HG03460 (cell line): ENCODE measurements around the gene FGD4.

ENCODE experiments used
- ATAC-seq: cut with Tn5 transposase; IDR thresholded peaks from one replicate; pipeline ENCODE4 v1.9.1; 2021; ENCODE audit not compliant: unreplicated experiment

The FGD4 gene

DNA sequence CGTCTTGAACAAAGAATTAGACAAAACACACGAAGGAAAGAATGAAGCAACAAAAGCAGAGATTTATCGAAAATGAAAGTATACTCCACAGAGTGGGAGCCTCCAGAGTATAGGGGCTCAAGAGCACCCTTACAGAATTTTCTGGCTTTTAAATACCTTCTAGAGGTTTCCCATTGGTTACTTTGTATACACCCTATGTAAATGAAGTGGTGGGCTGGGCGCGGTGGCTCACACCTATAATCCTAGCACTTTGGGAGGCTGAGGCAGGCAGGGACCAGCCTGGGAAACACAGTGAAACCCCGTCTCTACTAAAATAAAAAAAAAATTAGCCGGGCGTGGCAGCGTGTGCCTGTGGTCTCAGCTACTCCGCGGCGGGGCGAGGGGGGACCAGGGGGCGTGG, 266.7 kb downstream of the FGD4 start:
- no peak for ATAC-seq

DNA sequence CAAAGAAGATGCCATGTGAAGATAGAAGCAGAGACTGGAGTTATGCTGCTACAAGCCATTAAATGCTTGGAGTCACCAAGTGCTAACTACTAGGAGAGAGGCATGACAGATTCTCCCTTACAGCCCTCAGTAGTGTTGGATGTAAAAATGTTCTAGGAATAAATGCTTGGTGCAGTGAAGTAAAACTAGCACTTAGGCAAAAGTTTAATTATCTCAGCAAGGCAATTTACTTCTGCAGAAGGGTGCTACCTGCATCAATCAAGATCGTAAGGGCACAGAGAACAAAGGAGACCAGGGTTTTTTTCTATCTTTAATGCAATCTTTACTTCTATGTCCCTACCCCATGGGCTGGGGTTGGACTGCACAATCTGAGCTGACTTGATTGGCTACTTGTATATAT, 270.2 kb downstream of the FGD4 start:
- no peak for ATAC-seq

DNA sequence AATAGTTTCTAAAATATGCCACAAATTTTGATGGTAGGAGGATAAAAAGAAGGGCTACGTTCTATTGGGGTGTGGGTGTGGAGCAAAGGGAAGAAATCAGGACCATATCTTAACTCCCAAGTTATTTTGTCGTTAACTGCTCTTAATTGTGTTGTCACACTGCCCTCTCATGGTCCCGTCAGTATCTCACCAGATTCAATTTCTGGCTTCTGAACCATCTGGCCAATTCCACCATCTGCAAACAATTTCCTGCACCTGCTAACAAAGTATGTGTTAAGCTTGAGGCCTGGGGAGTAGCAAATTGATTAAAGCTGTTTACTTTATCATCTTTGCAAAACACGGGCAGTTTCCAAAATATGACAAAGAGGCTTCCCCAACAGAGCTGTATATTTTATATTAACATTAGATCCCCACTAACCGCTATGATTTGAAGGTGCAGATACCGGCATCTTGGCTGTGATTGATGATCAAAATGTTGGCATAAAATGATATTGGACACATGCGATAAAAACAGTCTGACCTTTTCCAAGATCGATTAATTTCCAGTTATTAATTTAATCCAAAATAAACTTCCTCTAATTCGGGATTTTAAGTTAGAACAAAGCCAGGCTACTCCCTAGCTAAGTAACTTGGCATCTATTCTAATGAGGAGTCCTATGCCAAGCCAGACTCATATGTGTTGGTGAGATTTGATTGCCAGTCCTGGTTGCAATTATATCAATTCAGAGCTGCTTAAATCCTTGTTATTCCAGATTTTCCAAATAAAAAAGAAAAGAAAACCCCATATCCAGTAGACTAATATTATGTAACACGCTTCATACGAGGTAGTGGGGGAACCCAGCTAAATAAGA, 272.8 kb downstream of the FGD4 start:
- no peak for ATAC-seq

DNA sequence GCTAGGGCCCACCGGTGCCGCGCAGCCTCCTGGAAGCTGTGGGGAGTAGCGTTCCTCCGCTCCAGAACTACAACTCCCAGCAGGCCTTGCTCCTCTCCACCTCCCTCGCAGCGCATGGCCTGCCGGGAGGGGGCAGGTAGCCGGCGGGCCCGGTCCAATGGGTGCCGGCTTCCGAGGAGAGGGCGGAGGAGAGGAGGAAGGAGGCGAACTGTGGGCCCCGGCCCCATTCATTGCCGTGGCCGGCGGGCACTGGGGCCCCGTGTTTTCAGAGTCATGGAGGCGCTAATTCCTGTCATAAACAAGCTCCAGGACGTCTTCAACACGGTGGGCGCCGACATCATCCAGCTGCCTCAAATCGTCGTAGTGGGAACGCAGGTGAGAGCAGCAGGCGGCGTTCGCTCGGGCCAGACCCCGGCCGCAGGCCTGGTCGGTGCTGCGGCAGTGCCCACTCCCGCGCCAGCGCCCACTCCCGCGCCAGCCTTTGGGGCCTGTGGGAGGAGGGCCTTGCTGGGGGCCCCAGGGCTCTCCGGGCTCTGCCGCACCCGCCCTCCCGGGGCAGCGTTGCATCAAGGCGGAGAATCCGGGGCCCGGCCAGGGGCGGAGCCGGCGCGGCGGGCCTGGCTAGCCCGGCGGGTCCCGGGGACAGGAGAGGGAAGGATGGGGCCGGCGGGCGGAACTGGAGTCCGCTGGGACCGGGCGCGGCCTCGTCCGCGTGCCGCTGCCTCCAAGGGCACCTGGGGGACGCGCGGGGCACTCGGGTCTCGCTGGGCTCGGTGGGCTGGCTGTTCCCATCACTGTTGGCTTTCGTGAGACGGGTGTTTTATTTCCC, 279.9 kb downstream of the FGD4 start, which contains the start of gene DNM1L:
Gene DNM1L, plus strand, starts transcription at position 211 of the 829 bp plus-strand sequence. Its CDS starts 63 bp downstream, at position 274.
- ATAC-seq: peak; percentile 96

DNA sequence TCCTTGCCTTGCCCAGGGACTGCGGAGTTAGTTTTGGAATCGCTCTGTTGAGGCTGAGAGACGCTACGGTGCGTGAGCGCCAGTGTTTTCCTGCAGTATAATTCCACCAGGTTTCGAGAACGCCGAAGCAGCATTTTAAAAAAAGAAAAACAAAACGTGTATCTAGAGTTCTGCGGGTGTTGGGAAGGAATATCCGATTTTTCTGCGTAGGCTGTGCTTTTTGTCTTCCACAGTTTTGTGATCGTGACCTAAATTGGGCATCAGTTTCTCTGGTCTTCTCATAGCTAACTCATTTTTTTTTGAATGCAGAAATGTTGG, 280.5 kb downstream of the FGD4 start:
- ATAC-seq: no peak

DNA sequence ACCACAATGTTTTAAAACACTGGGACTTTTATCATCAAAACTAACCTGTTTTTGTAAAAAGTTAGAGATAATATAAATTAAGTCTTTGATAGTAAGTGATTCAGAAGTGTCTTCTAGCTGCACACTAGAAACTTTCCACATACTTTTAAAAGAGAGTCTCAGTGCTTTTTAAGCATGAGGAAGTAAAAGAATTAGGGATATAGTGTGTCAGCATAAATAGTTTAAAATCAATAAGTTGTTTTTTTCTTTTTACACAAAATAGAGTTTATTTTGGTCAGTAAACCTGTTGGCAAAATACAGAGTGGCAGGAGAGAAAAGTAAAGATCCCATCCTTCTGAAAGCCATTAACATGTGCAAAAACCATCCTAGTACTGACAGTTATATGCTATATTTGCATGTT, 281.4 kb downstream of the FGD4 start:
- ATAC-seq: no peak

DNA sequence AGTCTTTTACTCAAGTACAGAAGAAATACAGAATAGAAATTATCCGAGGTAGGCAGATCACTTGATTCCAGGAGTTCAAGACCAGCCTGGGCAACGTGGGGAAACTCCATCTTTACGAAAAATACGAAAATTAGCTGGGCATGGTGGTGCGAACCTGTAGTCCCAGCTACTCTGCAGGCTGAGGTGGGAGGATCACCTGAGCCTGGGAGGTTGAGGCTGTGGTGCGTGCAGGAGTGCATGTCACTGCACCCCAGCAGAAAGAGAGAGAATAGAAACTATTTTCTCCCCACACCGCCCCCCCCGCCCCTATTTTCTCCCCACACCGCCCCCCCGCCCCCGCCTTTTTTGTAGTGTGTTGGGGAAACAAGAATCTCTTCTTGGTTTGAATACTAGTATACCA, 281.9 kb downstream of the FGD4 start:
- ATAC-seq: no peak

DNA sequence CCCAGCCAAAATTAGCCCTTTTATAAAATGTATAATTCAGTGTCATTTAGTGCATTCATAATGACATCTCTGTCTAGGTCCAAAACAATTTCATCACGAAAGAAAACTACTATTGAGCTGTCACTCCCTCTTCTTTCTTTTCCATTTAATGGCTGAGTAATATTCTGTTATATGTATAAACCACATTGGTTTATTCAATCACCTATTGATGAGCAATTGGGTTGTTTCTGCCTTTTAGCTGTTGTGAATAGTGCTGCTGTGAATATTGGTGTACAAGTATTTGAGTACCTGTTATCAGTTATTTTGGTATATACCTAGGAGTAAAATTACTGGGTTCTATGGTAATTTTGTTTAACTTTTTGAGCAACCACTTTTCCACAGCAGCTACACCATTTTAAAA, 287.0 kb downstream of the FGD4 start:
- no peak for ATAC-seq

DNA sequence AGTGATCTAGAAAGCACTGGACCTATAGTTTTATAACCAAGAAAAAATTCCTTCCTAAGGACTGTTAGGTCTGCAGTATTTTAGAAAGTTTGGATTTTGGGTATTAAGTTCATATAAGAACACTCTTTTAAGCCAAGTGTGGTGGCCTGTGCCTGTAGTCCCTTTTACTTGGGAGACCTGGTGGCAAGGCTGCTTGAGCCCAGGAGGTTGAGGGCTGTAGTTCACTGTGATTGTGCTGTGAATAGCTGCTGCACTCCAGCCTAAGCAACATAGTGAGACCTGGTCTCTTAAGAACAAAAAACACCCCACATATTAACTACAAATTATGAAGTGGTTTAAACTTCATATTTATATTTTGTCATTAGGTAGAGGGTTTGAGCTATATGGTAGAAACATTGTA, 289.4 kb downstream of the FGD4 start:
- no peak for ATAC-seq

DNA sequence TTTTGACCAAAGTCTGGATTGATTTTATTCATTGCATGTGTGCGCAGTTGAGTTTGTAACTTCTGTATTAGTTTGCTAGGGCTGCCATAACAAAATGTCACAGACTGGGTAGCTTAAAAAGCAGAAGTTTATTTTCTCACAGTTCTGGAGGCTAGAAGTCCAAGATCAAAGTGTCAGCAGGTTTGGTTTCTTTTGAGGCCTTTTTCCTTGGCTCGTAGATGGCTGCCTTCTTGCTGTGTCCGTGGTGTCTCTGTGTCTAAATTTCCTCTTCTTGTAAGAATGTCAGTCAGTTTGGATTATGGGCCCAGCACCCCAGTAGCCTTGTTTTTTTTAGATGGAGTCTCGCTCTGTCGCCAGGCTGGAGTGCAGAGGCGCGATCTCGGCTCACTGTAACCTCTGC, 291.6 kb downstream of the FGD4 start:
- ATAC-seq: no peak

DNA sequence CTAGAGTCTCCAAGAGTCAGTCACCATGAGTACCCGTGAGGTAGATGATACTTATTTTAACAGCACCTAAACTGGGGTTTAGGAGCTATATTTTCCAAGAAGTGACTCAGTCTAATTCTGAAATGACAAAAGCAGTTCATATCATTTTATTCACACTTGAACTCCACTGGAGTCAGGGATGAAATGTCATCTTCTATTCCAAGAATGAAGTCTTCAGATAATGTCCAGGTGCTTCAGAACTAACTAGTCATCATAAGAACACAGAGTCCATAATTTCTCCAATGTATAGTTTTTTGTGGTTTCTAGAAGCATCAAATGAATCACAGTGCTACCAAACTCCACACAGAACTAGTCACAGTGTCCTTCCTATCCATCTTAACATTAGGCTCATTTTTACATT, 293.0 kb downstream of the FGD4 start:
- no peak for ATAC-seq

DNA sequence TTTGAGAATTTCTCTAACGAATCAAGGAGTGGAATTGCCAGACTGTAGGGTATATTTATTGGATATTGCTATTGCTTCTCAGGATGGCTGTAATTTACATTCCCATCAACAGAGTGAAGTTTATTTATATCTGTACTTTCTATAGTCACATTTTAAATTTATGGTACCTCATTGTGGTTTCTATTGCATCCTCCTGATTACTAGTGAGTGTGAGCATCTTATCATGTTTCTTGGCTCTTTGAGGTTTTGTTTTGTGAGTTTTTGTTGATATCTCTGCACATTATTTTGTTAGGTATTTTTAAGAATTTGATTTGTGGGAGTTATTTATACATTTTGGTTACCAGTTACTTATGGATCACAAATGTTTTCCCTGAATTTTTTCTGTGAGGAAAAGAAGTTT, 293.7 kb downstream of the FGD4 start:
- ATAC-seq: no peak
